Measurements from ENCODE around the gene ZC3HAV1. TPM values are rescaled to one million over a fixed set of nuclear protein-coding genes. Genes with fewer than 3 reads are reported as not detected.

Gene ZC3HAV1
- total and polyA plus RNA-seq, 9 of the 15 experiments (the other 6 are each of a cell fraction or from before 2014, with no cell fraction given), result 11.9 to 40.5 (median 23.9) TPM

GRCh38 chr7:139133335-139134139, 24.0 kb upstream of the ZC3HAV1 start (continued):
- TF ChIP-seq CEBPZ (IDR thresholded peaks at IDR 0.05; ENCODE audit: borderline replicate concordance, low read depth, low read length) (no peak), NFATC3 (IDR thresholded peaks at IDR 0.05) (peak; percentile 85), ZBTB1 (CRISPR knock-in tag; IDR thresholded peaks at IDR 0.05; ENCODE audit: borderline replicate concordance, low read depth) (no peak), CEBPG (CRISPR knock-in tag; IDR thresholded peaks at IDR 0.05) (peak; percentile 34; the same call in 1 of the 2 replicates), CEBPG (tag; conservative IDR thresholded peaks at IDR 0.05 in 1 of 2, IDR thresholded peaks at IDR 0.05 in 1 of 2) (no peak), MTA1 (IDR thresholded peaks at IDR 0.05; ENCODE audit: borderline replicate concordance) (peak; percentile 46; the same call in 1 of the 2 replicates), CUX1 (CRISPR knock-in tag; IDR thresholded peaks at IDR 0.05) (peak; percentile 60; the same call in 1 of the 2 replicates), ZNF76 (CRISPR knock-in tag; IDR thresholded peaks at IDR 0.05; ENCODE audit: borderline replicate concordance) (no peak), ZBTB34 (CRISPR knock-in tag; IDR thresholded peaks at IDR 0.05) (no peak), ZNF133 (CRISPR knock-in tag; IDR thresholded peaks at IDR 0.05) (no peak), MIER1 (IDR thresholded peaks at IDR 0.05; ENCODE audit: low read depth) (no peak), ERF (CRISPR knock-in tag; IDR thresholded peaks at IDR 0.05) (no peak), ZBED1 (IDR thresholded peaks at IDR 0.05) (peak; percentile 80; the same call in 1 of the 2 replicates), EWSR1 (IDR thresholded peaks at IDR 0.05; ENCODE audit: borderline replicate concordance, low read depth, partially characterized antibody) (no peak), RAD51 (IDR thresholded peaks at IDR 0.05; ENCODE audit: borderline replicate concordance, low read depth) (no peak), SUPT5H (IDR thresholded peaks at IDR 0.05) (peak; percentile 75), ZNF274 (IDR thresholded peaks at IDR 0.05; ENCODE audit: borderline replicate concordance, low read depth, low read length) (no peak)

Data from K562 (cell line).